ENCODE data around the gene KIF2A. TPM values are rescaled to one million over a fixed set of nuclear protein-coding genes. Genes with fewer than 3 reads are reported as not detected.

KIF2A gene
- total and polyA plus RNA-seq, 9 of the 15 experiments (the other 6 are each of a cell fraction or from before 2014, with no cell fraction given): 42.6 to 126 (median 77.6) TPM

- TF ChIP-seq ZBTB40 (IDR thresholded peaks at IDR 0.05) (no peak), ZBTB40 (CRISPR knock-in tag; IDR thresholded peaks at IDR 0.05) (no peak), E2F6 (IDR thresholded peaks at IDR 0.05; ENCODE audit: borderline replicate concordance in 1 of 2, extremely low read depth in 1 of 2, insufficient read depth in 1 of 2, insufficient read length in 1 of 2, low read depth in 1 of 2, low read length in 1 of 2, poor library complexity in 1 of 2, severe bottlenecking in 1 of 2) (peak in 1 of 2 experiments; percentile 61), WHSC1 (IDR thresholded peaks at IDR 0.05; ENCODE audit: low read length) (no peak), PKNOX1 (IDR thresholded peaks at IDR 0.05) (no peak), STAG1 (CRISPR knock-in tag; IDR thresholded peaks at IDR 0.05; ENCODE audit: borderline replicate concordance) (no peak), ZFP30 (CRISPR knock-in tag; IDR thresholded peaks at IDR 0.05; ENCODE audit: borderline replicate concordance) (no peak), BDP1 (IDR thresholded peaks at IDR 0.05; ENCODE audit: insufficient read depth, insufficient read length) (no peak), SRSF9 (IDR thresholded peaks at IDR 0.05; ENCODE audit: borderline replicate concordance, low read depth, low read length) (no peak), ZNF584 (CRISPR knock-in tag; IDR thresholded peaks at IDR 0.05; ENCODE audit: low read depth) (no peak), ZC3H8 (IDR thresholded peaks at IDR 0.05) (no peak), MTA3 (IDR thresholded peaks at IDR 0.05; ENCODE audit: borderline replicate concordance) (no peak), EP300 (IDR thresholded peaks at IDR 0.05; ENCODE audit: low read length) (peak; percentile 78; the same call in 1 of the 2 replicates), EHMT2 (IDR thresholded peaks at IDR 0.05) (no peak), USF1 (CRISPR knock-in tag; IDR thresholded peaks at IDR 0.05) (no peak)
Observed at GRCh38 chr5:62284946-62285891, 20.8 kb upstream of the KIF2A start (continued).
